Suprapubic skin (tissue), 4 donors: ENCODE data around the gene HECW1.

ENCODE experiments used
- EP300 ChIP-seq: sonication (generic); formaldehyde crosslinking; IDR thresholded peaks from one replicate; pipeline ENCODE4 v1.6.1; 2017; ENCODE audit warnings: antibody characterized with exemption
- POLR2AphosphoS5 ChIP-seq, 3 donors: sonication (generic); formaldehyde crosslinking; IDR thresholded peaks; one replicate each; pipeline ENCODE4 v1.6.1; 2017; ENCODE audit warnings: antibody characterized with exemption in 3 of 3
- TF ChIP-seq, protein P1 (sequence below), 2 donors: fragments of 200-600 bp in 1 of 2; fragments of 450-650 bp in 1 of 2; sonication (generic) in 1 of 2; IDR thresholded peaks; one replicate each; pipeline ENCODE4 v1.5.1; 2016 to 2019; ENCODE audit warnings: antibody characterized with exemption in 2 of 2, mild to moderate bottlenecking in 1 of 2, moderate library complexity in 1 of 2

DNA sequence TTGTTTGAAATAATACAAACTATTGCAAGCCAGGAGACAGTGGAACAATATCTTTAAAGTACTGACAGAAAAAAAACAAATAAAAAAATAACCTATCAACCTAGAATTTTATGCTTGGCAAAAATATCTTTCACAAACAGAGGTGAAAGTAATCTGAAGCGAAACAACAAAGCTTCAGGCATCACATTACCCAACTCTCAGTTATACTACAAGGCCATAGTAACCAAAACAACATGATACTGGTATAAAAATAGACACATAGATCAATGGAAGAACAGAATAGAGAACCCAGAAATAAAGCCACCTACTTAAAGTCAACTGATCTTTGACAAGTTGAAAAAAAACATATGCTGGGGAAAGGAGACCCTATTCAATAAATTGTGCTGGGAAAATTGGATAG is 26.5 kb upstream of the HECW1 start:
- TF ChIP-seq, protein P1, sequence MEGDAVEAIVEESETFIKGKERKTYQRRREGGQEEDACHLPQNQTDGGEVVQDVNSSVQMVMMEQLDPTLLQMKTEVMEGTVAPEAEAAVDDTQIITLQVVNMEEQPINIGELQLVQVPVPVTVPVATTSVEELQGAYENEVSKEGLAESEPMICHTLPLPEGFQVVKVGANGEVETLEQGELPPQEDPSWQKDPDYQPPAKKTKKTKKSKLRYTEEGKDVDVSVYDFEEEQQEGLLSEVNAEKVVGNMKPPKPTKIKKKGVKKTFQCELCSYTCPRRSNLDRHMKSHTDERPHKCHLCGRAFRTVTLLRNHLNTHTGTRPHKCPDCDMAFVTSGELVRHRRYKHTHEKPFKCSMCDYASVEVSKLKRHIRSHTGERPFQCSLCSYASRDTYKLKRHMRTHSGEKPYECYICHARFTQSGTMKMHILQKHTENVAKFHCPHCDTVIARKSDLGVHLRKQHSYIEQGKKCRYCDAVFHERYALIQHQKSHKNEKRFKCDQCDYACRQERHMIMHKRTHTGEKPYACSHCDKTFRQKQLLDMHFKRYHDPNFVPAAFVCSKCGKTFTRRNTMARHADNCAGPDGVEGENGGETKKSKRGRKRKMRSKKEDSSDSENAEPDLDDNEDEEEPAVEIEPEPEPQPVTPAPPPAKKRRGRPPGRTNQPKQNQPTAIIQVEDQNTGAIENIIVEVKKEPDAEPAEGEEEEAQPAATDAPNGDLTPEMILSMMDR (IDR thresholded peaks at IDR 0.05), result no peak
- no peak for TF ChIP-seq EP300
- no peak for TF ChIP-seq POLR2AphosphoS5 (IDR thresholded peaks at IDR 0.05)
